ENCODE results near the gene SAMD7.

The SAMD7 gene

GRCh38 chr3:169923831-169924230 lies 12.5 kb downstream of the SAMD7 start:
- TF ChIP-seq, protein P1, sequence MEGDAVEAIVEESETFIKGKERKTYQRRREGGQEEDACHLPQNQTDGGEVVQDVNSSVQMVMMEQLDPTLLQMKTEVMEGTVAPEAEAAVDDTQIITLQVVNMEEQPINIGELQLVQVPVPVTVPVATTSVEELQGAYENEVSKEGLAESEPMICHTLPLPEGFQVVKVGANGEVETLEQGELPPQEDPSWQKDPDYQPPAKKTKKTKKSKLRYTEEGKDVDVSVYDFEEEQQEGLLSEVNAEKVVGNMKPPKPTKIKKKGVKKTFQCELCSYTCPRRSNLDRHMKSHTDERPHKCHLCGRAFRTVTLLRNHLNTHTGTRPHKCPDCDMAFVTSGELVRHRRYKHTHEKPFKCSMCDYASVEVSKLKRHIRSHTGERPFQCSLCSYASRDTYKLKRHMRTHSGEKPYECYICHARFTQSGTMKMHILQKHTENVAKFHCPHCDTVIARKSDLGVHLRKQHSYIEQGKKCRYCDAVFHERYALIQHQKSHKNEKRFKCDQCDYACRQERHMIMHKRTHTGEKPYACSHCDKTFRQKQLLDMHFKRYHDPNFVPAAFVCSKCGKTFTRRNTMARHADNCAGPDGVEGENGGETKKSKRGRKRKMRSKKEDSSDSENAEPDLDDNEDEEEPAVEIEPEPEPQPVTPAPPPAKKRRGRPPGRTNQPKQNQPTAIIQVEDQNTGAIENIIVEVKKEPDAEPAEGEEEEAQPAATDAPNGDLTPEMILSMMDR (IDR thresholded peaks at IDR 0.05; ENCODE audit: borderline replicate concordance, control extremely low read depth, extremely low read depth, insufficient read depth, missing control alignments) = no peak
- in situ Hi-C loops (cut with MboI; ENCODE audit: low sequenced_read_pairs, unreplicated experiment) = no loop called here
- no peak for DNase-seq (ENCODE audit: low spot score)

DNA sequence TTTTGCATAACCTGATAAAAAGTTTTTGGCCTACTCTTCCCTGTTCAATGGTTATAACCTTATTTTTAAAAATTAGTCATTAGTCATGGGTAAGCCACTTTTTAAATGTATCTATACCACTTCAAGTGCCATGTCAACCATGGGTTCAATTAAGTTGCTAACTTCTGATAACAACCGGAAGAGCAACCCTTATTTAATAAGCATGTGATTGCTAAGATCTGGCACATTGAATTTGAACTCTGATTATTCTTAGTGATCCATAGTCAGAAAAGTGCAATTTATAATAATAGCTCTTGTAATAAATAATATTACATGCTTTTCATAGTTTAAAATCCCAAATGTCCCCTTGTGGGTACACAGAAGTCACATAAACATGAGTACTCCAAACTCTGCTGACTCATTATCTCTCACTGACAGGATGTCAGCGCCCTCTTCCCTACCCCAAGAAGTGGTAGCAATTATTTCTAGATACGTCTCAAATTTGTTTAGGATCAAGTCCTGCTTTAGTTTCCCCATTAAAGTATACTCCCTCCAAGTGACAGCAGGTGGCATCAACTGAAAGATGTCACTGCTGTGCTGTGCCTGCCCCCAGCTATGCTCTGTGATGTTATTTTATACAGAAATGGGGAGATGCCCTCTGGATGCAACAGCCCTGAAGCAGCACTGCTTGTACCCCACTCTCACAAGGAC lies 18.6 kb downstream of the SAMD7 start:
- TF ChIP-seq, protein P1 (IDR thresholded peaks at IDR 0.05; ENCODE audit: borderline replicate concordance, control extremely low read depth, extremely low read depth, insufficient read depth, missing control alignments) = no peak
- peak; percentile 49 for DNase-seq (ENCODE audit: low spot score)
- in situ Hi-C loops (cut with MboI; ENCODE audit: low sequenced_read_pairs, unreplicated experiment) = no loop called here

GRCh38 chr3:169930843-169931242 lies 19.5 kb downstream of the SAMD7 start:
- in situ Hi-C loops (cut with MboI; ENCODE audit: low sequenced_read_pairs, unreplicated experiment) = no loop called here
- DNase-seq (ENCODE audit: low spot score) = no peak
- TF ChIP-seq, protein P1 (IDR thresholded peaks at IDR 0.05; ENCODE audit: borderline replicate concordance, control extremely low read depth, extremely low read depth, insufficient read depth, missing control alignments) = no peak

GRCh38 chr3:169931747-169932520 lies 20.6 kb downstream of the SAMD7 start:
- in situ Hi-C loops (cut with MboI; ENCODE audit: low sequenced_read_pairs, unreplicated experiment) = no loop called here
- peak; percentile 54 for DNase-seq (ENCODE audit: low spot score)
- TF ChIP-seq, protein P1 (IDR thresholded peaks at IDR 0.05; ENCODE audit: borderline replicate concordance, control extremely low read depth, extremely low read depth, insufficient read depth, missing control alignments) = no peak

GRCh38 chr3:169939320-169939719 lies 27.9 kb downstream of the SAMD7 start:
- no peak for DNase-seq (ENCODE audit: low spot score)
- TF ChIP-seq, protein P1 (IDR thresholded peaks at IDR 0.05; ENCODE audit: borderline replicate concordance, control extremely low read depth, extremely low read depth, insufficient read depth, missing control alignments) = no peak
- in situ Hi-C loops (cut with MboI; ENCODE audit: low sequenced_read_pairs, unreplicated experiment) = no loop called here

DNA sequence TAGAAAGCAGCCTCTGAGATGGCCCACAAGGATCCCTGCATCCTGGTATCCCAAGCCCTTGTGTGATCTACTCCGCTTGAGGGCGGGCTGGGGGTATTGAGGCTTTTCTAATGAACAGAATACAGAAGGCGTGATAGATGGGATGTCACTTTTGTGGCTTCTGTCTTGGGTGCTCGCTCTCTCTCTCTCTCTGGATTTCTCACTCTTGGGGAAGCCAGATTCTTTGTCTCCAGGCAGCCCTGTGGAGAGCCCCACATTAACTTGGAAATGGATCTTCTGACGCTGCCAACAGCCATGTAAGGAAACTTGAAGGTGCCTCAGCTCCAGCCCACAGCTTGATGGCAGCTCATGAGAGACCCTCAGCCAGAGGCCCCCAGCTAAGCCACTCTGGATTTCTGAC lies 28.4 kb downstream of the SAMD7 start:
- in situ Hi-C loops (cut with MboI; ENCODE audit: low sequenced_read_pairs, unreplicated experiment) = no loop called here
- no peak for DNase-seq (ENCODE audit: low spot score)
- TF ChIP-seq, protein P1 (IDR thresholded peaks at IDR 0.05; ENCODE audit: borderline replicate concordance, control extremely low read depth, extremely low read depth, insufficient read depth, missing control alignments) = no peak
